ENCODE data around the gene SEPTIN10.

- TF ChIP-seq CTCF (IDR thresholded peaks at IDR 0.05) = no peak
- TF ChIP-seq EP300 (IDR thresholded peaks at IDR 0.05) = no peak
- no peak for TF ChIP-seq POLR2A (IDR thresholded peaks at IDR 0.05)
These were observed 31.8 kb upstream of the SEPTIN10 start for GRCh38 chr2:109645412-109646184.

Measured in ovary (tissue), 3 donors.